ENCODE results near the gene MAP3K20. TPM values are rescaled to one million over a fixed set of nuclear protein-coding genes. Genes with fewer than 3 reads are reported as not detected.

MAP3K20 gene
- total and polyA plus RNA-seq, 2 of the 8 experiments (the other 6 are each of a cell fraction or from before 2014, with no cell fraction given) = 3.1 to 11.1 TPM

DNA sequence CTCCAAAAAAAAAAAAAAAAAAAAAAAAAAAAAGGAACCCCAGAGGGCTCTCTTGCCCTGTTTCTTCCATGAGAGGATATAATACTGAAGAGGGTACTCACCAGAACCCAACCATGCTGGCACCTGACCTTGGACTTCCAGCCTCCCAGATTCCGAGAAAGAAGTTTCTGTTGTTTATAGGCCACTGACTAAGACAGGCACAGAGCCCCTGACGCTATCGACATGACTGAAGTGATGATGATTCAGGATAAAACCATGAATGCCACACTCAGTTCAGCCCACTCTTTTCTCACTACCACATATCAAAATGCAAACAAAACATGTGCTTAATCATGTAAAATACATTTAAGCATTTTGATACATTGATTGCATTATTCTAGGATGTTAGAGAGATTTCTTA, 212.9 kb downstream of the MAP3K20 start (continued):
- TF ChIP-seq, protein P1, sequence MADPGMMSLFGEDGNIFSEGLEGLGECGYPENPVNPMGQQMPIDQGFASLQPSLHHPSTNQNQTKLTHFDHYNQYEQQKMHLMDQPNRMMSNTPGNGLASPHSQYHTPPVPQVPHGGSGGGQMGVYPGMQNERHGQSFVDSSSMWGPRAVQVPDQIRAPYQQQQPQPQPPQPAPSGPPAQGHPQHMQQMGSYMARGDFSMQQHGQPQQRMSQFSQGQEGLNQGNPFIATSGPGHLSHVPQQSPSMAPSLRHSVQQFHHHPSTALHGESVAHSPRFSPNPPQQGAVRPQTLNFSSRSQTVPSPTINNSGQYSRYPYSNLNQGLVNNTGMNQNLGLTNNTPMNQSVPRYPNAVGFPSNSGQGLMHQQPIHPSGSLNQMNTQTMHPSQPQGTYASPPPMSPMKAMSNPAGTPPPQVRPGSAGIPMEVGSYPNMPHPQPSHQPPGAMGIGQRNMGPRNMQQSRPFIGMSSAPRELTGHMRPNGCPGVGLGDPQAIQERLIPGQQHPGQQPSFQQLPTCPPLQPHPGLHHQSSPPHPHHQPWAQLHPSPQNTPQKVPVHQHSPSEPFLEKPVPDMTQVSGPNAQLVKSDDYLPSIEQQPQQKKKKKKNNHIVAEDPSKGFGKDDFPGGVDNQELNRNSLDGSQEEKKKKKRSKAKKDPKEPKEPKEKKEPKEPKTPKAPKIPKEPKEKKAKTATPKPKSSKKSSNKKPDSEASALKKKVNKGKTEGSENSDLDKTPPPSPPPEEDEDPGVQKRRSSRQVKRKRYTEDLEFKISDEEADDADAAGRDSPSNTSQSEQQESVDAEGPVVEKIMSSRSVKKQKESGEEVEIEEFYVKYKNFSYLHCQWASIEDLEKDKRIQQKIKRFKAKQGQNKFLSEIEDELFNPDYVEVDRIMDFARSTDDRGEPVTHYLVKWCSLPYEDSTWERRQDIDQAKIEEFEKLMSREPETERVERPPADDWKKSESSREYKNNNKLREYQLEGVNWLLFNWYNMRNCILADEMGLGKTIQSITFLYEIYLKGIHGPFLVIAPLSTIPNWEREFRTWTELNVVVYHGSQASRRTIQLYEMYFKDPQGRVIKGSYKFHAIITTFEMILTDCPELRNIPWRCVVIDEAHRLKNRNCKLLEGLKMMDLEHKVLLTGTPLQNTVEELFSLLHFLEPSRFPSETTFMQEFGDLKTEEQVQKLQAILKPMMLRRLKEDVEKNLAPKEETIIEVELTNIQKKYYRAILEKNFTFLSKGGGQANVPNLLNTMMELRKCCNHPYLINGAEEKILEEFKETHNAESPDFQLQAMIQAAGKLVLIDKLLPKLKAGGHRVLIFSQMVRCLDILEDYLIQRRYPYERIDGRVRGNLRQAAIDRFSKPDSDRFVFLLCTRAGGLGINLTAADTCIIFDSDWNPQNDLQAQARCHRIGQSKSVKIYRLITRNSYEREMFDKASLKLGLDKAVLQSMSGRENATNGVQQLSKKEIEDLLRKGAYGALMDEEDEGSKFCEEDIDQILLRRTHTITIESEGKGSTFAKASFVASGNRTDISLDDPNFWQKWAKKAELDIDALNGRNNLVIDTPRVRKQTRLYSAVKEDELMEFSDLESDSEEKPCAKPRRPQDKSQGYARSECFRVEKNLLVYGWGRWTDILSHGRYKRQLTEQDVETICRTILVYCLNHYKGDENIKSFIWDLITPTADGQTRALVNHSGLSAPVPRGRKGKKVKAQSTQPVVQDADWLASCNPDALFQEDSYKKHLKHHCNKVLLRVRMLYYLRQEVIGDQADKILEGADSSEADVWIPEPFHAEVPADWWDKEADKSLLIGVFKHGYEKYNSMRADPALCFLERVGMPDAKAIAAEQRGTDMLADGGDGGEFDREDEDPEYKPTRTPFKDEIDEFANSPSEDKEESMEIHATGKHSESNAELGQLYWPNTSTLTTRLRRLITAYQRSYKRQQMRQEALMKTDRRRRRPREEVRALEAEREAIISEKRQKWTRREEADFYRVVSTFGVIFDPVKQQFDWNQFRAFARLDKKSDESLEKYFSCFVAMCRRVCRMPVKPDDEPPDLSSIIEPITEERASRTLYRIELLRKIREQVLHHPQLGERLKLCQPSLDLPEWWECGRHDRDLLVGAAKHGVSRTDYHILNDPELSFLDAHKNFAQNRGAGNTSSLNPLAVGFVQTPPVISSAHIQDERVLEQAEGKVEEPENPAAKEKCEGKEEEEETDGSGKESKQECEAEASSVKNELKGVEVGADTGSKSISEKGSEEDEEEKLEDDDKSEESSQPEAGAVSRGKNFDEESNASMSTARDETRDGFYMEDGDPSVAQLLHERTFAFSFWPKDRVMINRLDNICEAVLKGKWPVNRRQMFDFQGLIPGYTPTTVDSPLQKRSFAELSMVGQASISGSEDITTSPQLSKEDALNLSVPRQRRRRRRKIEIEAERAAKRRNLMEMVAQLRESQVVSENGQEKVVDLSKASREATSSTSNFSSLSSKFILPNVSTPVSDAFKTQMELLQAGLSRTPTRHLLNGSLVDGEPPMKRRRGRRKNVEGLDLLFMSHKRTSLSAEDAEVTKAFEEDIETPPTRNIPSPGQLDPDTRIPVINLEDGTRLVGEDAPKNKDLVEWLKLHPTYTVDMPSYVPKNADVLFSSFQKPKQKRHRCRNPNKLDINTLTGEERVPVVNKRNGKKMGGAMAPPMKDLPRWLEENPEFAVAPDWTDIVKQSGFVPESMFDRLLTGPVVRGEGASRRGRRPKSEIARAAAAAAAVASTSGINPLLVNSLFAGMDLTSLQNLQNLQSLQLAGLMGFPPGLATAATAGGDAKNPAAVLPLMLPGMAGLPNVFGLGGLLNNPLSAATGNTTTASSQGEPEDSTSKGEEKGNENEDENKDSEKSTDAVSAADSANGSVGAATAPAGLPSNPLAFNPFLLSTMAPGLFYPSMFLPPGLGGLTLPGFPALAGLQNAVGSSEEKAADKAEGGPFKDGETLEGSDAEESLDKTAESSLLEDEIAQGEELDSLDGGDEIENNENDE (IDR thresholded peaks at IDR 0.05; ENCODE audit: insufficient replicate concordance, low read length) = no peak
- TF ChIP-seq KDM1A (IDR thresholded peaks at IDR 0.05; ENCODE audit: borderline replicate concordance, low read length) (no peak), KDM5A (IDR thresholded peaks at IDR 0.05; ENCODE audit: low read length) (no peak), NRF1 (IDR thresholded peaks at IDR 0.05; ENCODE audit: low read depth, low read length) (no peak), TAF1 (IDR thresholded peaks at IDR 0.05; ENCODE audit: low read depth, low read length) (no peak), SIX5 (IDR thresholded peaks at IDR 0.05; ENCODE audit: low read depth, low read length) (no peak), EZH2 (IDR thresholded peaks at IDR 0.05; ENCODE audit: low read depth, low read length, severe bottlenecking) (no peak), SRF (IDR thresholded peaks at IDR 0.05; ENCODE audit: low read depth, low read length) (no peak), ZNF274 (IDR thresholded peaks at IDR 0.05; ENCODE audit: borderline replicate concordance, extremely low read depth, low read length) (no peak)
- TF ChIP-seq, protein P2, sequence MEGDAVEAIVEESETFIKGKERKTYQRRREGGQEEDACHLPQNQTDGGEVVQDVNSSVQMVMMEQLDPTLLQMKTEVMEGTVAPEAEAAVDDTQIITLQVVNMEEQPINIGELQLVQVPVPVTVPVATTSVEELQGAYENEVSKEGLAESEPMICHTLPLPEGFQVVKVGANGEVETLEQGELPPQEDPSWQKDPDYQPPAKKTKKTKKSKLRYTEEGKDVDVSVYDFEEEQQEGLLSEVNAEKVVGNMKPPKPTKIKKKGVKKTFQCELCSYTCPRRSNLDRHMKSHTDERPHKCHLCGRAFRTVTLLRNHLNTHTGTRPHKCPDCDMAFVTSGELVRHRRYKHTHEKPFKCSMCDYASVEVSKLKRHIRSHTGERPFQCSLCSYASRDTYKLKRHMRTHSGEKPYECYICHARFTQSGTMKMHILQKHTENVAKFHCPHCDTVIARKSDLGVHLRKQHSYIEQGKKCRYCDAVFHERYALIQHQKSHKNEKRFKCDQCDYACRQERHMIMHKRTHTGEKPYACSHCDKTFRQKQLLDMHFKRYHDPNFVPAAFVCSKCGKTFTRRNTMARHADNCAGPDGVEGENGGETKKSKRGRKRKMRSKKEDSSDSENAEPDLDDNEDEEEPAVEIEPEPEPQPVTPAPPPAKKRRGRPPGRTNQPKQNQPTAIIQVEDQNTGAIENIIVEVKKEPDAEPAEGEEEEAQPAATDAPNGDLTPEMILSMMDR (IDR thresholded peaks at IDR 0.05; ENCODE audit: control extremely low read depth in 1 of 3, insufficient read depth in 1 of 3, low read depth in 1 of 3, low read length in 3 of 3) = no peak

Measured in H1 (cell line).